GM12892 (cell line): Measurements from ENCODE around the gene NR2C1.

ENCODE experiments used
- POLR2A ChIP-seq: IDR thresholded peaks from 2 replicates; pipeline ENCODE4 v1.6.1; 2011; ENCODE audit warnings: low read depth, low read length, control low read depth
- TAF1 ChIP-seq: IDR thresholded peaks from 2 replicates; pipeline ENCODE4 v1.6.1; 2011; ENCODE audit warnings: low read depth, mild to moderate bottlenecking, control low read depth, low read length, borderline replicate concordance

DNA sequence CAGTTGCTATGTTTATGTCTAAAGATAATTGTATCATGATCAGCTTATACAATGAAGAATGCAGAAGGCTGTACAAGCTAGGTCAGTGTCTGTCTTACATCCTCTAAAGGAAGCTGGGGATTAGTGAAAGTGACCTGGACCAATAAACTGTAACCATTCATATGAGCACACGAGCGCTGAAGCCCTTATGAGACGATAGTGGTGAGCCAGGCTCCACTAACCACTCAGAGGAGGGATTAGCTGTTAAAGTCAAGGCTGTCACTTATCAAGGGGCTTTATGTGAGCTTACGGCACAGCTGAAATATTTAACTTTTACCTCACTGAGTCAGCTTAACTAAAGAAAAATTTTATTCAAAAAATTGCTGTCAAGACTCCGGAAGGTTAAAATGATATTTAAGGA lies 100.2 kb downstream of the NR2C1 start:
- no peak for TF ChIP-seq TAF1
- TF ChIP-seq POLR2A: no peak
